NCI-H2107 (cell line): ENCODE measurements around the gene HTR1E.
"Not testable (repeated sequence)": the region's sequence is repeated elsewhere in the genome, so short reads cannot be mapped to it uniquely, and the experiment has no call there.

Source experiments
- DNase-seq: peaks from one replicate; lab custom pipeline; 2025; lab: John Stamatoyannopoulos, UW

HTR1E gene

GRCh38 chr6:86978251-86978650, 40.9 kb downstream of the HTR1E start:
- DNase-seq = no peak

- no peak for DNase-seq
Observed at GRCh38 chr6:87001494-87001893, 64.2 kb downstream of the HTR1E start.

DNA sequence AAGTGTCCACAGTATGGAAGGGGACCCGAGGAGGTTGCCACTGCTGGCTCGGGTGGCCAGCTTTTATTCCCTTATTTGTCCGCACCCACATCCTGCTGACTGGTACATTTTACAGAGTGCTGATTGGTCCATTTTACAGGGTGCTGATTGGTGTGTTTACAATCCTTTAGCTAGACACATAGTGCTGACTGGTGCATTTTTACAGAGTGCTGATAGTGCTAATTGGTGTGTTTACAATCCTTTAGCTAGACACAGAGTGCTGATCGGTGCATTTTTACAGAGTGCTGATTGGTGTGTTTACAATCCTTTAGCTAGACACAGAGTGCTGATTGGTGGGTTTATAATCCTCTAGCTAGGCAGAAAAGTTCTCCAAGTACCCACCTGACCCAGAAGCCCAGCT, 65.1 kb downstream of the HTR1E start:
- not testable (repeated sequence) for DNase-seq

DNA sequence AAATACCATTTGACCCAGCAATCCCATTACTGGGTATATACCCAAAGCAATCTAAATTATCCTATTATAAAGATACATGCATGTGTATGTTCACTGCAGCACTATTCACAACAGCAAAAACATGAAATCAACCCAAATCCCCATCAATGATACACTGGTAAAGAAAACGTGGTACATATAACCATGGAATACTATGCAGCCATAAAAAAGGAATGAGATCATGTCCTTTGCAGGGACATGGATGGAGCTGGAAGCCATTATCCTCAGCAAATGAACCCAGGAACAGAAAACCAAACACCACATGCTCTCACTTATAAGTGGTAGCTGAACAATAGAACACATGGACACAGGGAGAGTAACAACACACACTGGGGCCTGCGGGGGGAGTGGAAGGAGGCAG, 69.2 kb downstream of the HTR1E start:
- DNase-seq = not testable (repeated sequence)

DNA sequence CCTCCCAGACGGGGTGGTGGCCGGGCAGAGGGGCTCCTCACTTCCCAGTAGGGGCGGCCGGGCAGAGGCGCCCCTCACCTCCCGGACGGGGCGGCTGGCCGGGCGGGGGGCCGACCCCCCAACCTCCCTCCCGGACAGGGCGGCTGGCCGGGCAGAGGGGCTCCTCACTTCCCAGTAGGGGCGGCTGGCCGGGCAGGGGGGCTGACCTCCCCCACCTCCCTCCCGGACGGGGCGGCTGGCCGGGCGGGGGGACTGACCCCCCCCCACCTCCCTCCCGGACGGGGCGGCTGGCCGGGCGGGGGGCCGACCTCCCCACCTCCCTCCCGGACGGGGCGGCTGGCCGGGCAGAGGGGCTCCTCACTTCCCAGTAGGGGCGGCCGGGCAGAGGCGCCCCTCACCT, 72.3 kb downstream of the HTR1E start:
- DNase-seq = not testable (repeated sequence)

GRCh38 chr6:87012035-87012434, 74.7 kb downstream of the HTR1E start:
- DNase-seq = no peak

DNA sequence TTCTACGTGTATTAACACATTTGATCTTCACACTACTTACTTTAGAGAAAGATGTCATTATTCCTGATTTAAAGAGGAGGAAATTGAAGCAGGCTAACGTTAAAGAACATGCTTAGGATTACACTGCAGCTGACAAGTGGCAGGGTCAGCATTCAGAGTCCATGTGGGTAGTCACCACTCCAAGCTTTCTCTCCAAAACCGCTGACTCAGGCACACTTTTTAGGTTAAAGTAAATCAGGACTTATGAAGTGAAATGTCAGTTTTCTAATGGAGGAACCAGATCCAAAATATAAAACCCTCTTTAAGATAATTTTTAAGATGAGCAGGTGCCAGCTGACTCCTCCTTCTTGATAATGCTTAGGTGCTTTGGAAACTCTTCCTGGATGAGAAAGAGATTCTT, 75.4 kb downstream of the HTR1E start:
- no peak for DNase-seq

DNA sequence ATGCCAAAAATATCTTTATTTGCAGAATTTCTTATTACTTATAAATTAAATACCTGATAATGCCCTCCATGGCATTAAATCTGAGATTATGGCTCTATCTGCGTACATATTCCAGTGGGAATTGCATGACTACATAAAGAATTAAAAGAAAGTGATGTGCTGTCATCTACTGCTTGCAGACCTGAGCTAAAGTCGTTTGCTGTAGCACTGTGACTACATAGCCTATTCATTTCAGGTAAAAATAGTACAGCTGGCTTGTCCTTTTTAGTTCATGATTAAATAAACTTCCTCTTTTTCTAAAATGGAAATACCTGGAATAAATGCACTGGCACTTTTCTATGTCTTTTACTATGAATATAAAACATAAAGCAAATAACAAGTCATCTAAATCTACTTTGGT, 79.4 kb downstream of the HTR1E start:
- DNase-seq = no peak

DNA sequence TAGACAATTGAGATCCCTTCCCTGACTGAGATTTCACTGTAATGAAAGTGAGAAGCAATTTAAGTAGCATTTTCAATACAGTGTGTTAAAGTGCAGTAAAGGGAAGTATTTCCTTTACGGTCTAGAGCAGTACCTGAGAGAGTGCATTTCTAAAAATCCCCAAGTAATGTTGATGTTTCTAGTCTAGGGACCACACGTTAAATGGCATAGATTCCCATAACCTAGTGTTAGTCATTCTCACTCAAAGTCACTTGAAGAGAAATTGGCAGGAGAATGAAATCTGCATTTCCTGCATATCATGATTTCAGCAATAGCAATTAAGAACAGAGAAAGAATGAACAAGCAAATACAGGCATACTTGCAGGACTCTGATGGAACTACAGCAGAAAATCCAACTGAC, 89.7 kb downstream of the HTR1E start:
- DNase-seq = no peak

- peak; percentile 1 for DNase-seq
Observed at GRCh38 chr6:87029711-87030314, 92.5 kb downstream of the HTR1E start.

DNA sequence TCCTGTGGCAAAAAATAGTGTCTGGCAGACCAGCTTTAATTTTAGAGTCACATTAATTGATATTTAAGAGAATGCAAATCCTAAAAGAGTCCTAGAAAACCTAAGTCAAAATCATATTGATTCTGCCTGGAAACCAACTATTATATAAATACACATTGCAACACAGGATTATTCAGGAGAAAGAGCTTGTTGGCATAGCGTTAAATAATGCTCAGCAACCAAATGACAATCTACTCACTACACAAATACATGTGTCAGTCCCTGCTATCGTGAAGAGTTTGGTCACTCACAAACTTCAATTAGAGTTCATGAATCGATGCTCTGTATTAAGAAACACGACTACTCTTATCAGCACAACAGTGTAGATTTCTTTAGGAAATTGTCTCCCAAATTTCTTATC, 103.4 kb downstream of the HTR1E start:
- no peak for DNase-seq

- no peak for DNase-seq
Observed at GRCh38 chr6:87045521-87046075, 108.3 kb downstream of the HTR1E start.

DNA sequence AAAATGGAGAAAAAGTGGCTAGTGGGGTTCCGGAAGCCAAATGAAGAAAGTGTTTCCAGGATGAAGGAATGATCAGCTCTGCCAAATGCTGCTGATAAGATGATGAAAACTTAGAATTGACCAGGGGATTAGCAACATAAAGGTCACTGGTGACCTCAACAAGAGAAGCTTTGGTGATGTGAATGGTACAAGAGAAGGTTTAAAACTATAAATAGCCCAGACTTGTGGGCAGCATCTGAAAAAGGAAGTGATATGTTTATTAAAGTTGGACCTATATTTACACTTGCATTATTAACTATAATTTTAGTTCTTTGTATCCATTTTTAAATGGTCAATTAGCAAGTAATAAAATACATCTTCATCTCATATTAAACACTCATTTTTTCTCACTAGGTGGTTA, 112.5 kb downstream of the HTR1E start:
- DNase-seq = no peak

GRCh38 chr6:87053312-87053711, 116.0 kb downstream of the HTR1E start:
- no peak for DNase-seq

DNA sequence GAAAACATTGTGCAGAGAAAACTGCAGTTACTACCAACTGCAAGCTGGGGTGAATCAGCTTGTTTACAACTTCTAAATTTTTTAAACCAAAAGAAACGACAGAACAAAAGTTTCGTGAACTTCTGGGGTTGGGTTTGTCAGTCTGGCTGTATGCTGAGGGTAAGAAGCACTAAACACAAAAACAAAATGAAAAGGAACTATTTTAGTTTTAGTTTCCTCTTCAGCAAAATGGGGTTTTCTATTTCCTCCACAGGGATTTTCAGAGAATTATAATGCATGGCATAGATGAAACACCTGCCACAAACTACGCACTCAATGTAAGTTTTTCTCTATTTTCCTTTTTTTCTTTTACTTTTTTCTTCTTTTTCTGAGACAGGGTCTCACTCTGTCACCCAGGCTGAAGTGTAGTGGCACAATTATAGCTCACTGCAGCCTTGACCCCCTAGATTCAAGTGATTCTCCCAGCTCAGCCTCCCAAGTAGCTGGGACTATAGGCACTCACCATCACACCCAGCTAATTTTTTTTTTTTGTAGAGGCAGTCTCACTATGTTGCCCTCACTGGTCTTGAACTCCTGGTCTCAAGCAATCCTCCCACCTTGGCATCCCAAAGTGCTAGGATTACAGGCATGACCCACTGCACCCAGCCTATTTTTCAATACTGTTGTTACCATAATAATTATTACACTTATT, 117.0 kb downstream of the HTR1E start:
- no peak for DNase-seq

- DNase-seq = no peak
Observed at GRCh38 chr6:87059943-87060342, 122.6 kb downstream of the HTR1E start.

GRCh38 chr6:87065117-87065516, 127.8 kb downstream of the HTR1E start:
- no peak for DNase-seq
